AG09319 (cell line): ENCODE measurements around the gene RFTN1.

Source experiments
- DNase-seq: peaks from one replicate; pipeline ENCODE4 v3.0.0-alpha.2; 2010; ENCODE audit warnings: low read depth; ENCODE audit errors: extremely low read depth
- TF ChIP-seq, protein P1 (sequence below): IDR thresholded peaks from 2 replicates; pipeline ENCODE4 v1.5.1; 2011; ENCODE audit warnings: low read depth, mild to moderate bottlenecking, inconsistent platforms, low read length, moderate library complexity

RFTN1 gene

DNA sequence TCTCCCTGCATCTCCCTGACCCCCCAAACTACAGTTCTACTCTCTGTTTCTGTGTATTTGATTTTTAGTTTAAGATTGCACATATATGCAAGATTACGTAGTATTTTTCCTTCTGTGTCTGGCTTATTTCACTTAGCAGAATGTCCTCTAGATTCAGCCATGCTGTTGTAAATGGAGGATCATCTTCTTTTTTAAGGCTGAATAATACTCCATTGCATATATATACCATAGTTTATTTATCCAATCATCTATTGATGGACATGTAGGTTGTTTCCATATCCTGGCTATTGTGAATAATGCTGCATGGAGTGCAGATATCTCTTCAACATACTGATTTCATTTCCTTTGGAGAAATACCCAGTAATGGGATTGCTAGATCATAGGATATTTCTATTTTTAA lies 70.8 kb downstream of the RFTN1 start:
- TF ChIP-seq, protein P1, sequence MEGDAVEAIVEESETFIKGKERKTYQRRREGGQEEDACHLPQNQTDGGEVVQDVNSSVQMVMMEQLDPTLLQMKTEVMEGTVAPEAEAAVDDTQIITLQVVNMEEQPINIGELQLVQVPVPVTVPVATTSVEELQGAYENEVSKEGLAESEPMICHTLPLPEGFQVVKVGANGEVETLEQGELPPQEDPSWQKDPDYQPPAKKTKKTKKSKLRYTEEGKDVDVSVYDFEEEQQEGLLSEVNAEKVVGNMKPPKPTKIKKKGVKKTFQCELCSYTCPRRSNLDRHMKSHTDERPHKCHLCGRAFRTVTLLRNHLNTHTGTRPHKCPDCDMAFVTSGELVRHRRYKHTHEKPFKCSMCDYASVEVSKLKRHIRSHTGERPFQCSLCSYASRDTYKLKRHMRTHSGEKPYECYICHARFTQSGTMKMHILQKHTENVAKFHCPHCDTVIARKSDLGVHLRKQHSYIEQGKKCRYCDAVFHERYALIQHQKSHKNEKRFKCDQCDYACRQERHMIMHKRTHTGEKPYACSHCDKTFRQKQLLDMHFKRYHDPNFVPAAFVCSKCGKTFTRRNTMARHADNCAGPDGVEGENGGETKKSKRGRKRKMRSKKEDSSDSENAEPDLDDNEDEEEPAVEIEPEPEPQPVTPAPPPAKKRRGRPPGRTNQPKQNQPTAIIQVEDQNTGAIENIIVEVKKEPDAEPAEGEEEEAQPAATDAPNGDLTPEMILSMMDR, result no peak
- no peak for DNase-seq

DNA sequence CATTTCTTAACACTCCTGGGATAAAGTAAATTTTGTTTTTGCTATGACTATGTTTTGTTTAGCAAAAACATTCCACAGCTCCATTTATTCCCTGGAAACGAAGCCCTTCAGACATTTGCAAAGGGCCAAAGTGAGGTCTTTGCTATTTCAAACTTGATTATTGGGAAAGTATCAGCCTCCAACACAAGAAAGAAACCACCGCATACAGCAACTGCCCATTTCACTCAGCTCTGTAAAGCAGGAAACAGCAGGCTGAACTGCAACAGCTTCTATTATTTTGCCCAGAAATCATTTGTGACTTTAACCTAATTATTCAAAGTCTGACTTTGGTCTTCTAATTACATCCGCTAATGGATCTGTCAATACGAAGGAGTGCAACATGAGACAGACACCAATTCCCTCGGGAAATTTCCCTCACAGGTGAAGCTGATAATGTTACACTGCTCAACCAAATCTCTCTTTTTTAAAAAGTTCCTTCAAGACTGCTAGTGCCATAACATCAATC lies 72.1 kb downstream of the RFTN1 start:
- TF ChIP-seq, protein P1, result no peak
- peak; percentile 72 for DNase-seq

DNA sequence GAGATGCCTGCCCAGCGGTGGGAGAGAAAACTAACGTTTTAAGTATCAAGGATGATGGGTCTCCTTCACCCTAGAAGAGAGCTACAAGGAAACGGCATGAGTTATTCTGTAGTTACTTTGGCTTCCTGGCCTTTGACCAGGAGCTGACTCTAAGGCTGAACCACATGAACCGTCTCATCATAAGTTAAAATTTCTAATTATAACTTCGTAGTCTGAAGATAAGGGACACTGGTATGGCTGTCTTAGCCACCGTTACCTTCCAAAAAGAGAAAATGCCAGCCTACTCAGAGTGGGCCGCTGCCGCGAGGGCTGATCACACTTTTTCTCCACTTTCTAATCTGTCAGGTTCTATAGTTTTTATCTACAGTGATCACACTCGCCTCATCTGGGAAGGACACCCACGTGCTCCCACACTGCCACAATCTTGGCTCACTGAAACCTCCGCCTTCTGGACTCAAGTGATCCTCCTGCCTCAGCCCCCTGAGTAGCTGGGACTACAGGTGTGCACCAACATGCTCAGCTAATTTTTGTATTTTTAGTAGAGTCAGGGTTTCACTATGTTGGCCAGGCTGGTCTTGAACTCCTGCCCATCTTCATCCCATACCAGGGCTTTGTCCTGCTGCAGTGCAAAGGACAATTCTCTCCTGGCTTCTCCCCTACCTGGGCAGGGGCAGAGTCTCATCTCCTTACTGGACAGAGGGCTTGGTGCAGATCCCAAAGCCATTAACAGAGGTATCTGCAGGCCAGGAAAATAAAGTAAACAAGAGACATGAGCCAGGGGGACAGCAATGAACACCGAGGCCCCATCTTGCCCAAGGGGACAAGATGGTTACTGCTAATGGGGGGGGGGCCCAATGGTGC lies 73.4 kb downstream of the RFTN1 start:
- no peak for DNase-seq

DNA sequence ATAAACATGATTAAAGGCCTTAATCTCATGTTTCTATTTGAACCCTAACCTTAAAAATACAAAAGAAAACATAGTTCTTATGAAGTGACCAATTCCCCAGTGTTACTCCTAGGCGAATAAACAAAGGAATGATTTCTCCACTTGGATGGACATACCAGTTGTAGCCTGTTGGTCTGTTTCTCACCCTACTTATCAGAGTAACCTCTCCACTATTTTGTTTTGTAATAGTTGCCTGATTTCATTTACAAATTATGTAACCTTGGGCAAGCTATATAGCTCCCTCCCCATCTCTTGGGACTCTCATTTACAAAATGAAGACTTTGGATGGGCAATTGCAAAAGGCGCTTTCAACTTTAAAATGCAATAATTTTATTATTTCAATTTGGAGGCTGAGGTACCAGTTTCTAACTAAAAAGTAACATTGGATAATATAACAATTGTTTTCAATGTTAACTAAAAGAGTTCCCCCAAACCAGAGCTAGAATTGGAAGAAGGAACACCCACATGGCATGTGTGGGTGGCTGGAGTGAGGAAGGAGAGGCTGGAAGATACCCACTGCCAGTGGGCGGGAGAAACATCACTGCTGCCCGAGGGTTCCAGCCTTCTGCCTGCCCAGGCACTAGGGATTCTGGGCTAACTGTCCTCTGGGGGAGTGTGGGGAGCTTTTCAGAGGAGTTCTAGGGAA lies 74.2 kb downstream of the RFTN1 start:
- peak; percentile 47 for DNase-seq
- TF ChIP-seq, protein P1, result no peak

More for the DNA sequence above, 73.4 kb downstream of the RFTN1 start:
- TF ChIP-seq, protein P1, result no peak

DNA sequence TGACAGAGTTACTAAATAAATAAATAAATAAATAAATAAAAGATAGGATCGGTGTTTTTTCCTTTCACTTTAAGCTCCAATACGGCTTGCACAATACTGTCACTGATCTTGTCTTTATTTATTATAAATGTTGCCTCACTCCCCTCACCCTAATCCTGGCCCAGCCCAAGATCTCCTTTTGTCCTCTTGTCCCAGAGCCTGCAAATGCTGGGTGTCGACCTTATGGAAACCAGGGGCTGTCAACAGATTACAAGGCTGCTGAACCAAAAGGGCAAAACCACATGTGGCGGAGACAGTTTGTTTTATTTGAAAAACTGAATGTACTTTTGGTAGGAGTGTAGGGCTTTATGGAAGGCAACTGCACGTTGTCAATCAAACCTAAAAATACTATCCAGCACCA lies 75.9 kb downstream of the RFTN1 start:
- no peak for DNase-seq
- TF ChIP-seq, protein P1, result no peak

DNA sequence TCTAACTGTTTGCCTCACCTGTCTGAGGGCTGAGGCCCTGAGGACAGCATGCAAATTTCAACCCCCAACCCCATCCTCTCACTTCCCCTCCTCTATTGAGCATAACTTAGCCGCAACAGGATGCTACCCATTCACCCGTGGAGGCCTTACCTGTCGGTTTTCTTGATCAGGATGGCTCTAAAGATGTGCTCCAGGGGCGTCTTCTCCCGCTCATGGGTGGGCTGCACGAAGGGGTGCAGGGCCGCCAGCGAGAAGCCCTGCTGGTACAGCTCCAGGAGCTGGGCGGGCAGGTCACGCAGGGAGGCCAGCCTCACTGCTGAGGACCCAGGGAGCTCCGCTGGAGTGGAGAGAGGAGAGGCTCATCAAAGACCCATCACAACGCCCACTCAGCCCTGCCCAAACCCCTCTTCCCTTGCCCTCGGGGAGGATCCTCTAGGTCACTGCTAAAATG lies 79.8 kb downstream of the RFTN1 start:
- TF ChIP-seq, protein P1, result no peak
- DNase-seq, result no peak

DNA sequence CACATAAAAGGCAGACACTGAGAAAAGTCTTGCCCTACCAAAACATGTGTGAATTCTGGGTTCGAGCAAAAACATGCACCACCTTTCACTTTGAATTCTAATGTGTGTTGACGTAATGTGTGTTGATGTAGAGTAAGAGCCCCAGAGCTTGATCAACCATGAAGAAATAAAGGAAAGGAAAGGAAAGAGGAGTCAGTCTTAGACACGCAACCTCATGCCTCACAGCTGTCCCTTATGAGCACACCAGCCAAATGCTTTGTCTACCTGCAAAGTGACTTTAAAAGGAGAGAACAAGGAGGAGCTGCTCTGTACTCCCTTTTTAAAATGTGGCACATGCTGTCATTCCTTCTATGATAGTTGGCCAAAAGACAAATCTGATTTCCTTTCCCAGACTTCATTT lies 80.8 kb downstream of the RFTN1 start:
- no peak for DNase-seq
- TF ChIP-seq, protein P1, result no peak
